HEK293 (cell line): ENCODE results near the gene ARHGAP8.

Source experiments
- CTCF ChIA-PET: fragments of 350-600 bp; formaldehyde crosslinking; extraction: SDS; loops from one replicate; lab custom pipeline; 2021; ENCODE audit warnings: antibody characterized with exemption; lab: Yijun Ruan, JAX
- POLR2A ChIA-PET: fragments of 300-600 bp; formaldehyde crosslinking; extraction: SDS; loops from one replicate; lab custom pipeline; 2020; ENCODE audit warnings: antibody characterized with exemption, inconsistent platforms; lab: Yijun Ruan, JAX
- H3K27ac ChIP-seq: fragments of 200-500 bp; sonication (Bioruptor generic); 2 replicates; pipeline ENCODE4 v1.5.1; 2014; ENCODE audit warnings: low read depth, low read length, control low read depth, inconsistent platforms; ENCODE audit errors: extremely low read depth
- H3K36me3 ChIP-seq, 2 experiments: fragments of 200-500 bp in 1 of 2; sonication (Bioruptor generic) in 1 of 2; 1 replicate in 1 of 2; 2 replicates in 1 of 2; pipeline ENCODE4 v1.5.1; 2014 to 2017; ENCODE audit warnings: inconsistent platforms in 2 of 2, low read length in 2 of 2; ENCODE audit not compliant: control insufficient read depth in 2 of 2, insufficient read depth in 1 of 2
- H3K4me1 ChIP-seq: fragments of 200-500 bp; sonication (Bioruptor generic); 2 replicates; pipeline ENCODE4 v1.5.1; 2014; ENCODE audit warnings: mild to moderate bottlenecking, low read length, inconsistent platforms; ENCODE audit not compliant: control insufficient read depth, insufficient read depth
- H3K4me3 ChIP-seq: 2 replicates; pipeline ENCODE4 v1.5.1; 2011; ENCODE audit warnings: low read depth, mild to moderate bottlenecking, control low read depth, low read length, moderate library complexity
- H3K9me3 ChIP-seq: fragments of 200-500 bp; sonication (Bioruptor generic); 2 replicates; pipeline ENCODE4 v1.5.1; 2014; ENCODE audit warnings: low read depth, low read length, inconsistent platforms; ENCODE audit not compliant: control insufficient read depth, insufficient read depth
- EGR2 ChIP-seq: fragments of 450-650 bp; formaldehyde crosslinking; IDR thresholded peaks from 2 replicates; pipeline ENCODE4 v1.5.1; 2016; ENCODE audit warnings: low read depth, missing biosample characterization, missing genetic modification characterization
- GLIS1 ChIP-seq: fragments of 450-650 bp; formaldehyde crosslinking; IDR thresholded peaks from 2 replicates; pipeline ENCODE4 v1.5.1; 2016; ENCODE audit warnings: missing biosample characterization, missing genetic modification characterization
- MYNN ChIP-seq: fragments of 450-650 bp; formaldehyde crosslinking; IDR thresholded peaks from 2 replicates; pipeline ENCODE4 v1.5.1; 2016; ENCODE audit warnings: missing biosample characterization, missing genetic modification characterization, borderline replicate concordance
- ZFP41 ChIP-seq: fragments of 450-650 bp; formaldehyde crosslinking; IDR thresholded peaks from 2 replicates; pipeline ENCODE4 v1.5.1; 2016; ENCODE audit warnings: missing biosample characterization, missing genetic modification characterization, borderline replicate concordance
- ZNF175 ChIP-seq: fragments of 450-650 bp; formaldehyde crosslinking; IDR thresholded peaks from 2 replicates; pipeline ENCODE4 v1.5.1; 2016; ENCODE audit warnings: missing biosample characterization, missing genetic modification characterization
- ZNF2 ChIP-seq: fragments of 450-650 bp; formaldehyde crosslinking; IDR thresholded peaks from 2 replicates; pipeline ENCODE4 v1.5.1; 2016; ENCODE audit warnings: missing biosample characterization, missing genetic modification characterization
- ZNF23 ChIP-seq: fragments of 450-650 bp; formaldehyde crosslinking; IDR thresholded peaks from 2 replicates; pipeline ENCODE4 v1.5.1; 2016; ENCODE audit warnings: missing biosample characterization, missing genetic modification characterization, borderline replicate concordance
- ZNF24 ChIP-seq: fragments of 450-650 bp; formaldehyde crosslinking; IDR thresholded peaks from 2 replicates; pipeline ENCODE4 v1.5.1; 2016; ENCODE audit warnings: missing biosample characterization, missing genetic modification characterization
- ZNF266 ChIP-seq: fragments of 450-650 bp; formaldehyde crosslinking; IDR thresholded peaks from 2 replicates; pipeline ENCODE4 v1.5.1; 2016; ENCODE audit warnings: missing biosample characterization, missing genetic modification characterization, low read depth
- ZNF354C ChIP-seq: fragments of 450-650 bp; formaldehyde crosslinking; IDR thresholded peaks from 2 replicates; pipeline ENCODE4 v1.5.1; 2016; ENCODE audit warnings: missing biosample characterization, missing genetic modification characterization, low read depth, borderline replicate concordance
- ZNF473 ChIP-seq: fragments of 450-650 bp; formaldehyde crosslinking; IDR thresholded peaks from 2 replicates; pipeline ENCODE4 v1.5.1; 2017; ENCODE audit warnings: missing biosample characterization, missing genetic modification characterization
- ZNF624 ChIP-seq: fragments of 450-650 bp; formaldehyde crosslinking; IDR thresholded peaks from 2 replicates; pipeline ENCODE4 v1.5.1; 2017; ENCODE audit warnings: missing biosample characterization, missing genetic modification characterization
- ZNF677 ChIP-seq: fragments of 450-650 bp; IDR thresholded peaks from 2 replicates; pipeline ENCODE4 v1.5.0; 2018; ENCODE audit warnings: missing biosample characterization, mild to moderate bottlenecking, missing genetic modification characterization, moderate library complexity
- TF ChIP-seq, protein P1 (sequence below): fragments of 450-650 bp; formaldehyde crosslinking; conservative IDR thresholded peaks from 2 replicates; pipeline ENCODE4 v1.5.1; 2016; ENCODE audit warnings: low read depth, missing biosample characterization, missing genetic modification characterization
- TF ChIP-seq, protein P2 (sequence below): fragments of 450-650 bp; formaldehyde crosslinking; IDR thresholded peaks from 2 replicates; pipeline ENCODE4 v1.5.1; 2016; ENCODE audit warnings: missing biosample characterization, missing genetic modification characterization
- TF ChIP-seq, protein P3 (sequence below): fragments of 450-650 bp; formaldehyde crosslinking; IDR thresholded peaks from 2 replicates; pipeline ENCODE4 v1.5.1; 2016; ENCODE audit warnings: missing biosample characterization, missing genetic modification characterization
- TF ChIP-seq, protein P4 (sequence below): fragments of 450-650 bp; formaldehyde crosslinking; IDR thresholded peaks from 2 replicates; pipeline ENCODE4 v1.5.1; 2017; ENCODE audit warnings: missing biosample characterization, mild to moderate bottlenecking, missing genetic modification characterization, moderate library complexity
- TF ChIP-seq, protein P5 (sequence below): fragments of 450-650 bp; formaldehyde crosslinking; IDR thresholded peaks from 2 replicates; pipeline ENCODE4 v1.5.1; 2016; ENCODE audit warnings: missing biosample characterization, missing genetic modification characterization, low read depth
- TF ChIP-seq, protein P6 (sequence below): sonication (generic); formaldehyde crosslinking; IDR thresholded peaks from 2 replicates; pipeline ENCODE4 v1.8.1; 2022; ENCODE audit warnings: mild to moderate bottlenecking, moderate library complexity, missing genetic modification reagents

The ARHGAP8 gene

DNA sequence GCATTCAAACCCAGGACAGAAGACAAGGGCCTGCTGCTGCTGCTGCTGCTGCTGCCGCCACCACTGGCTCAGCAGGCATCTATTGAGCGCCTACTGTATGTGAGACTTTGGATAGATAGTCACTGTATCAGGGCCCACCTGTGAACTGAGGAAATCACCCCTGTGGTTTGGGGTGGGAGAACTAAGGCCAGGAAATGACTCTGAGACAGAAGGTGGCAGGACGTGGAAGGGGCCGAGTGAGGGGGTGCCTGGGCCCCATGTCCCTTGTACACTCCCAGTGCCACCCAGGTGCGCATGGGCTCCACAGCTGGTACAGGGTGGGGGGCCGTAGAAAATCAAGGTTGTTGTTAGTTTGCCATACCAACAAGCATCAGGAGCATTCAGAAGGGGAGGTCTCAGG is 50.6 kb downstream of the ARHGAP8 start (continued):
- TF ChIP-seq, protein P1, sequence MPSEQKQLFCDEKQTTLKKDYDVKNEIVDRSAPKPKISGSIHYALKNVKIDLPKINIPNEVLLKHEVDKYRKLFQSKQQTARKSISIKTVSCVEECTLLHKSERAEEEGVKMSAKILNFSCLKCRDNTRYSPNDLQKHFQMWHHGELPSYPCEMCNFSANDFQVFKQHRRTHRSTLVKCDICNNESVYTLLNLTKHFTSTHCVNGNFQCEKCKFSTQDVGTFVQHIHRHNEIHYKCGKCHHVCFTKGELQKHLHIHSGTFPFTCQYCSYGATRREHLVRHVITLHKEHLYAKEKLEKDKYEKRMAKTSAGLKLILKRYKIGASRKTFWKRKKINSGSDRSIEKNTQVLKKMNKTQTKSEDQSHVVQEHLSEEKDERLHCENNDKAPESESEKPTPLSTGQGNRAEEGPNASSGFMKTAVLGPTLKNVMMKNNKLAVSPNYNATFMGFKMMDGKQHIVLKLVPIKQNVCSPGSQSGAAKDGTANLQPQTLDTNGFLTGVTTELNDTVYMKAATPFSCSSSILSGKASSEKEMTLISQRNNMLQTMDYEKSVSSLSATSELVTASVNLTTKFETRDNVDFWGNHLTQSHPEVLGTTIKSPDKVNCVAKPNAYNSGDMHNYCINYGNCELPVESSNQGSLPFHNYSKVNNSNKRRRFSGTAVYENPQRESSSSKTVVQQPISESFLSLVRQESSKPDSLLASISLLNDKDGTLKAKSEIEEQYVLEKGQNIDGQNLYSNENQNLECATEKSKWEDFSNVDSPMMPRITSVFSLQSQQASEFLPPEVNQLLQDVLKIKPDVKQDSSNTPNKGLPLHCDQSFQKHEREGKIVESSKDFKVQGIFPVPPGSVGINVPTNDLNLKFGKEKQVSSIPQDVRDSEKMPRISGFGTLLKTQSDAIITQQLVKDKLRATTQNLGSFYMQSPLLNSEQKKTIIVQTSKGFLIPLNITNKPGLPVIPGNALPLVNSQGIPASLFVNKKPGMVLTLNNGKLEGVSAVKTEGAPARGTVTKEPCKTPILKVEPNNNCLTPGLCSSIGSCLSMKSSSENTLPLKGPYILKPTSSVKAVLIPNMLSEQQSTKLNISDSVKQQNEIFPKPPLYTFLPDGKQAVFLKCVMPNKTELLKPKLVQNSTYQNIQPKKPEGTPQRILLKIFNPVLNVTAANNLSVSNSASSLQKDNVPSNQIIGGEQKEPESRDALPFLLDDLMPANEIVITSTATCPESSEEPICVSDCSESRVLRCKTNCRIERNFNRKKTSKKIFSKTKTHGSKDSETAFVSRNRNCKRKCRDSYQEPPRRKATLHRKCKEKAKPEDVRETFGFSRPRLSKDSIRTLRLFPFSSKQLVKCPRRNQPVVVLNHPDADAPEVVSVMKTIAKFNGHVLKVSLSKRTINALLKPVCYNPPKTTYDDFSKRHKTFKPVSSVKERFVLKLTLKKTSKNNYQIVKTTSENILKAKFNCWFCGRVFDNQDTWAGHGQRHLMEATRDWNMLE: no peak
- no peak for TF ChIP-seq ZNF2
- no peak for TF ChIP-seq ZNF677 (tag by site-specific recombination)
- no peak for TF ChIP-seq ZNF354C
- no peak for TF ChIP-seq ZNF24 (tag by site-specific recombination)
- TF ChIP-seq, all 188 proteins: peak for 0

DNA sequence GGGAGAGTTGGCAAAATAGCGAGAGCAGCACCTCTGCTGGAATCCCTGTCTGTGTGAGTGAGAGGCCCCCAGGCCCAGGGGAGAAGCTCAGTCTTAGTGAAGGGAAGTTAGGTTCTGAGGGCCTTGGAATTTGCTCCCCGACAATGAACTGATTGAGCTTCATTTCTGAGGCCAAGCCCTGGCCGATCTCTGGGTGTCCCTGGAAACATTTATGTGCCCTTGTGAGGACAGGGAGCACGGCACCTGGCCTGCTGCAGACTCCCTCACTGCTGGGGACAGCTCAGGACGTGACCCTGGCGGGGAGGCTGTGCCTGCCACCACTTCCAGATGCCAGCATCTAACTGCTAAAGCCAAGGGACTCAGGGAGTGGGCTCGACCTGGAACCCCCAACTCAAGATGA is 52.0 kb downstream of the ARHGAP8 start:
- Histone ChIP-seq H3K36me3 (no peaks in the 10 kb centered on the region), H3K27ac (no peak overlapping the region), H3K4me1 (no peaks in the 10 kb centered on the region), H3K9me3 (no peaks in the 10 kb centered on the region), H3K4me3 (no peak overlapping the region)
- CTCF ChIA-PET: interaction anchor here (0.6 kb wide), 1 partner anchor 12 kb away, joined by 3 read pairs; no protein-coding TSS in a partner anchor
- TF ChIP-seq GLIS1 (tag by site-specific recombination) (no peak), ZNF23 (tag by site-specific recombination) (no peak), ZNF473 (tag by site-specific recombination) (no peak), EGR2 (tag by site-specific recombination) (no peak), MYNN (no peak), ZNF266 (tag by site-specific recombination) (no peak), ZFP41 (tag by site-specific recombination) (no peak), ZNF175 (no peak), ZNF624 (no peak)
- TF ChIP-seq, protein P2, sequence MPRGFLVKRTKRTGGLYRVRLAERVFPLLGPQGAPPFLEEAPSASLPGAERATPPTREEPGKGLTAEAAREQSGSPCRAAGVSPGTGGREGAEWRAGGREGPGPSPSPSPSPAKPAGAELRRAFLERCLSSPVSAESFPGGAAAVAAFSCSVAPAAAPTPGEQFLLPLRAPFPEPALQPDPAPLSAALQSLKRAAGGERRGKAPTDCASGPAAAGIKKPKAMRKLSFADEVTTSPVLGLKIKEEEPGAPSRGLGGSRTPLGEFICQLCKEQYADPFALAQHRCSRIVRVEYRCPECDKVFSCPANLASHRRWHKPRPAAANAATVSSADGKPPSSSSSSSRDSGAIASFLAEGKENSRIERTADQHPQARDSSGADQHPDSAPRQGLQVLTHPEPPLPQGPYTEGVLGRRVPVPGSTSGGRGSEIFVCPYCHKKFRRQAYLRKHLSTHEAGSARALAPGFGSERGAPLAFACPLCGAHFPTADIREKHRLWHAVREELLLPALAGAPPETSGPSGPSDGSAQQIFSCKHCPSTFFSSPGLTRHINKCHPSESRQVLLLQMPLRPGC: no peak
- TF ChIP-seq, protein P3, sequence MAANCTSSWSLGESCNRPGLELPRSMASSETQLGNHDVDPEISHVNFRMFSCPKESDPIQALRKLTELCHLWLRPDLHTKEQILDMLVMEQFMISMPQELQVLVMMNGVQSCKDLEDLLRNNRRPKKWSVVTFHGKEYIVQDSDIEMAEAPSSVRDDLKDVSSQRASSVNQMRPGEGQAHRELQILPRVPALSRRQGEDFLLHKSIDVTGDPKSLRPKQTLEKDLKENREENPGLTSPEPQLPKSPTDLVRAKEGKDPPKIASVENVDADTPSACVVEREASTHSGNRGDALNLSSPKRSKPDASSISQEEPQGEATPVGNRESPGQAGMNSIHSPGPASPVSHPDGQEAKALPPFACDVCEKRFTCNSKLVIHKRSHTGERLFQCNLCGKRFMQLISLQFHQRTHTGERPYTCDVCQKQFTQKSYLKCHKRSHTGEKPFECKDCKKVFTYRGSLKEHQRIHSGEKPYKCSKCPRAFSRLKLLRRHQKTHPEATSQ (tag by site-specific recombination): no peak
- TF ChIP-seq, protein P4, sequence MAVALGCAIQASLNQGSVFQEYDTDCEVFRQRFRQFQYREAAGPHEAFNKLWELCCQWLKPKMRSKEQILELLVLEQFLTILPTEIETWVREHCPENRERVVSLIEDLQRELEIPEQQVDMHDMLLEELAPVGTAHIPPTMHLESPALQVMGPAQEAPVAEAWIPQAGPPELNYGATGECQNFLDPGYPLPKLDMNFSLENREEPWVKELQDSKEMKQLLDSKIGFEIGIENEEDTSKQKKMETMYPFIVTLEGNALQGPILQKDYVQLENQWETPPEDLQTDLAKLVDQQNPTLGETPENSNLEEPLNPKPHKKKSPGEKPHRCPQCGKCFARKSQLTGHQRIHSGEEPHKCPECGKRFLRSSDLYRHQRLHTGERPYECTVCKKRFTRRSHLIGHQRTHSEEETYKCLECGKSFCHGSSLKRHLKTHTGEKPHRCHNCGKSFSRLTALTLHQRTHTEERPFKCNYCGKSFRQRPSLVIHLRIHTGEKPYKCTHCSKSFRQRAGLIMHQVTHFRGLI (tag by site-specific recombination): no peak
- TF ChIP-seq, protein P5, sequence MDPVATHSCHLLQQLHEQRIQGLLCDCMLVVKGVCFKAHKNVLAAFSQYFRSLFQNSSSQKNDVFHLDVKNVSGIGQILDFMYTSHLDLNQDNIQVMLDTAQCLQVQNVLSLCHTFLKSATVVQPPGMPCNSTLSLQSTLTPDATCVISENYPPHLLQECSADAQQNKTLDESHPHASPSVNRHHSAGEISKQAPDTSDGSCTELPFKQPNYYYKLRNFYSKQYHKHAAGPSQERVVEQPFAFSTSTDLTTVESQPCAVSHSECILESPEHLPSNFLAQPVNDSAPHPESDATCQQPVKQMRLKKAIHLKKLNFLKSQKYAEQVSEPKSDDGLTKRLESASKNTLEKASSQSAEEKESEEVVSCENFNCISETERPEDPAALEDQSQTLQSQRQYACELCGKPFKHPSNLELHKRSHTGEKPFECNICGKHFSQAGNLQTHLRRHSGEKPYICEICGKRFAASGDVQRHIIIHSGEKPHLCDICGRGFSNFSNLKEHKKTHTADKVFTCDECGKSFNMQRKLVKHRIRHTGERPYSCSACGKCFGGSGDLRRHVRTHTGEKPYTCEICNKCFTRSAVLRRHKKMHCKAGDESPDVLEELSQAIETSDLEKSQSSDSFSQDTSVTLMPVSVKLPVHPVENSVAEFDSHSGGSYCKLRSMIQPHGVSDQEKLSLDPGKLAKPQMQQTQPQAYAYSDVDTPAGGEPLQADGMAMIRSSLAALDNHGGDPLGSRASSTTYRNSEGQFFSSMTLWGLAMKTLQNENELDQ (tag by site-specific recombination): no peak
- TF ChIP-seq, protein P6, sequence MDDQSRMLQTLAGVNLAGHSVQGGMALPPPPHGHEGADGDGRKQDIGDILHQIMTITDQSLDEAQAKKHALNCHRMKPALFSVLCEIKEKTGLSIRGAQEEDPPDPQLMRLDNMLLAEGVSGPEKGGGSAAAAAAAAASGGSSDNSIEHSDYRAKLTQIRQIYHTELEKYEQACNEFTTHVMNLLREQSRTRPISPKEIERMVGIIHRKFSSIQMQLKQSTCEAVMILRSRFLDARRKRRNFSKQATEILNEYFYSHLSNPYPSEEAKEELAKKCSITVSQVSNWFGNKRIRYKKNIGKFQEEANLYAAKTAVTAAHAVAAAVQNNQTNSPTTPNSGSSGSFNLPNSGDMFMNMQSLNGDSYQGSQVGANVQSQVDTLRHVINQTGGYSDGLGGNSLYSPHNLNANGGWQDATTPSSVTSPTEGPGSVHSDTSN: no peak
- POLR2A ChIA-PET: no interaction called here
